ENCODE results near the gene KLK14.

KLK14 gene

DNA sequence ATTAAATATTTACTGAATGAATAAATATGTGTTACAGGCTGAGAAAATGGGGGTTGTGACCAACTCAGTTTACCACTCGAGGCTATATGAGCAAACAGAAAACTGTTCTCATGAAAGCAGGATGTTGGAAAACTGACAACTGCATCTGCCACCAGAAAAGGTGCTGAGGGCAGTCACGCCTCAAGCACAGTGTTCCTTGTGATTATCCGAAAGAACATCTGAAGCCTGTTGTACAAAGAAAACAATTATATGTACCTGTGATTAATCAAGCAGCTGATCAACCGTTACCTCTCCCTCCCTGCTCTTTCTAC lies 11.6 kb downstream of the KLK14 start:
- H3K9ac ChIP-seq (ENCODE audit: low read length): no peak overlapping the region
- H2AFZ ChIP-seq (ENCODE audit: low read depth, low read length, severe bottlenecking): no peak overlapping the region
- H3K4me3 ChIP-seq (ENCODE audit: insufficient read depth, low read length, poor library complexity, severe bottlenecking): no peak overlapping the region
- no peaks in the 10 kb centered on the region for H3K36me3 ChIP-seq (ENCODE audit: low read length)
- no peaks in the 10 kb centered on the region for H3K79me2 ChIP-seq (ENCODE audit: insufficient read depth, low read length)
- H3F3A ChIP-seq (ENCODE audit: insufficient read depth): no peaks in the 10 kb centered on the region
- no peaks in the 10 kb centered on the region for H3K27me3 ChIP-seq (ENCODE audit: low read length)
- no peaks in the 10 kb centered on the region for H4K20me1 ChIP-seq (ENCODE audit: low read depth, low read length)
- no peaks in the 10 kb centered on the region for H3K9me3 ChIP-seq (ENCODE audit: insufficient read depth, low read length)
- H3K27ac ChIP-seq (ENCODE audit: low read depth, low read length): no peak overlapping the region
- no peak for TF ChIP-seq EZH2phosphoT487 (conservative IDR thresholded peaks at IDR 0.05; ENCODE audit: low read length)
- TF ChIP-seq CTCF (IDR thresholded peaks at IDR 0.05; ENCODE audit: insufficient read depth, low read length, poor library complexity, severe bottlenecking): no peak
- H3K9me2 ChIP-seq (replicated peaks; ENCODE audit: insufficient read depth, low read length): no peaks in the 10 kb centered on the region
- no peak overlapping the region for H3K4me2 ChIP-seq (ENCODE audit: low read depth, low read length, poor library complexity, severe bottlenecking)

GRCh38 chr19:51070334-51071094 lies 12.2 kb downstream of the KLK14 start:
- H4K20me1 ChIP-seq (ENCODE audit: low read depth, low read length): no peaks in the 10 kb centered on the region
- no peak overlapping the region for H3K4me3 ChIP-seq (ENCODE audit: insufficient read depth, low read length, poor library complexity, severe bottlenecking)
- no peaks in the 10 kb centered on the region for H3K36me3 ChIP-seq (ENCODE audit: low read length)
- no peak overlapping the region for H2AFZ ChIP-seq (ENCODE audit: low read depth, low read length, severe bottlenecking)
- H3K9me3 ChIP-seq (ENCODE audit: insufficient read depth, low read length): no peaks in the 10 kb centered on the region
- H3K79me2 ChIP-seq (ENCODE audit: insufficient read depth, low read length): no peaks in the 10 kb centered on the region
- no peak overlapping the region for H3K9ac ChIP-seq (ENCODE audit: low read length)
- H3K4me2 ChIP-seq (ENCODE audit: low read depth, low read length, poor library complexity, severe bottlenecking): no peak overlapping the region
- no peak overlapping the region for H3K27ac ChIP-seq (ENCODE audit: low read depth, low read length)
- no peaks in the 10 kb centered on the region for H3K9me2 ChIP-seq (replicated peaks; ENCODE audit: insufficient read depth, low read length)
- no peak for TF ChIP-seq EZH2phosphoT487 (conservative IDR thresholded peaks at IDR 0.05; ENCODE audit: low read length)
- TF ChIP-seq CTCF (IDR thresholded peaks at IDR 0.05; ENCODE audit: insufficient read depth, low read length, poor library complexity, severe bottlenecking): no peak
- H3F3A ChIP-seq (ENCODE audit: insufficient read depth): no peaks in the 10 kb centered on the region
- H3K27me3 ChIP-seq (ENCODE audit: low read length): no peaks in the 10 kb centered on the region

DNA sequence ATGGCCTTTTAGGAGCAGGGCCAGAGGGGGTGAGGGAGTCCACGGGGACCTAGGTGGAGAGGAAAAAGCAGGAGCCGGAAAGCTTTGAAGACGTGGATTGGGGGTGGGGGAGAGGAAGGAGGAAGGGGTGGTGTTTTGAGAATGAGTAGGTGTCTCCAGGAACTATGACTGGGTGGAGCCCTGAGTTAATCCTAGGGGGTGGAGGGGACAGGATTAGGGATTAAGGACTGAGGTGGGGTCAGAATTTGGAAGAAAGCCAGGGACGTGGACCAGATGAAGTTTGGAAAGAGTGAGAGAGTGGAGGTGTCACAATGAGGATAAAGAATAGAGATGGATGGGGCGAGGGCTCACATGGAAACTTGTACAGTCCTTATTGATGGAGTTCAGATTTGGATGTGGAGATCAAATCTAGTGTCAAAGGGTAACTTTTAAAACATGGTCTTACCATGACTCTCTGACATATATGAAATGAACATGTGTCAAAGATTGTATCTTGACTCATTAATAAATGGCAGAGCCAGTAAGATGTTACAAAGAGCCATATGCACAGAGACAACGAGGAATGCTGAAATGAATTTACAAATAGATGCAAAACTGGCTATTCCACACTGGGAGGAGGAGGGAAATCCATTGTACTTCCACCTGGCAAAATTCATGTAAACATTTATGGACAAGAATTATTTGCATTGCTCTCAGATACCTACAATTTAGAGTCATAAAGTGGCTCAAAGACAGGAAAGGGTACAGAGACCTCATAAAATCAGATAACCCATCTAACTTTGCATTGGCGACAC lies 16.1 kb downstream of the KLK14 start:
- no peak overlapping the region for H3K9ac ChIP-seq (ENCODE audit: low read length)
- H3K79me2 ChIP-seq (ENCODE audit: insufficient read depth, low read length): no peaks in the 10 kb centered on the region
- no peaks in the 10 kb centered on the region for H3K36me3 ChIP-seq (ENCODE audit: low read length)
- no peak overlapping the region for H3K27ac ChIP-seq (ENCODE audit: low read depth, low read length)
- H3K27me3 ChIP-seq (ENCODE audit: low read length): no peaks in the 10 kb centered on the region
- H4K20me1 ChIP-seq (ENCODE audit: low read depth, low read length): no peaks in the 10 kb centered on the region
- no peaks in the 10 kb centered on the region for H3K9me2 ChIP-seq (replicated peaks; ENCODE audit: insufficient read depth, low read length)
- no peak overlapping the region for H3K4me3 ChIP-seq (ENCODE audit: insufficient read depth, low read length, poor library complexity, severe bottlenecking)
- no peaks in the 10 kb centered on the region for H3F3A ChIP-seq (ENCODE audit: insufficient read depth)
- no peaks in the 10 kb centered on the region for H3K9me3 ChIP-seq (ENCODE audit: insufficient read depth, low read length)
- H2AFZ ChIP-seq (ENCODE audit: low read depth, low read length, severe bottlenecking): no peak overlapping the region
- TF ChIP-seq CTCF (IDR thresholded peaks at IDR 0.05; ENCODE audit: insufficient read depth, low read length, poor library complexity, severe bottlenecking) (no peak), EZH2phosphoT487 (conservative IDR thresholded peaks at IDR 0.05; ENCODE audit: low read length) (no peak)
- no peak overlapping the region for H3K4me2 ChIP-seq (ENCODE audit: low read depth, low read length, poor library complexity, severe bottlenecking)
